SKM-1 treated with dmso at 0.1 percent for 144 hours (cell line): ENCODE data around the gene TBL1Y.
"Not testable (repeated sequence)": the region's sequence is repeated elsewhere in the genome, so short reads cannot be mapped to it uniquely, and the experiment has no call there.

Experiments
- DNase-seq: peaks from one replicate; lab custom pipeline; 2025; ENCODE audit not compliant: unreplicated experiment; lab: John Stamatoyannopoulos, UW

The TBL1Y gene

DNA sequence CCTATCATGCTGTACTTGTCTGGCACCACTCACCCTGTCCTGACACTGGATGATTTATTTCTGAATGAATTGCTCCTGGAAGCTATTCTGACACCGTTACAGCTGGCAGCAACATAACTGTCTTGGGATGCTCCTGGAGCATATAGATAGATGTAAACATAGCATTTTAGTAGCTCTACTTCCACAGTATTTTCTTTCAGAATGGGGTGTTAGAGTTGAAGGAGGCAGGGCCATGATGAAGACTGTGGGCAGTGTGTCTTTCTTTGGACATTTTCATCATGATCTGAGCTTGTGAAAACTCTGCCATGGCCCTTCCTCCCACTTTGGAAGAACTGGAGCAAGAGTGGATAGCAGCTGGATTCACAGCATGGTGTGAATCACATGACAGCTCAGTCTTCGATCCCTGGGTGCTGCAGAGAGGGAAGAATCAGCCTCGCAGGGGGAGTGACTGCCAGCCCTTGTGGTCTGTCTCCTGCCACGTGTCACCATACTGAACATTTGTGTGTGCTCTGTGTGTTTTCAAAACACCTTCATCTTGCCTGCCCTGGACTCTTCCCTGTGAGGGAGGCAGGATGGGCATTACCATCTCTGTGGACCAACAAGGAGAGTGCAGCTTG, 61.9 kb downstream of the TBL1Y start:
- no peak for DNase-seq

- no peak for DNase-seq
These were observed 64.5 kb downstream of the TBL1Y start for GRCh38 chrY:6974971-6975370.

- DNase-seq: no peak
These were observed 67.3 kb downstream of the TBL1Y start for GRCh38 chrY:6977783-6978182.

DNA sequence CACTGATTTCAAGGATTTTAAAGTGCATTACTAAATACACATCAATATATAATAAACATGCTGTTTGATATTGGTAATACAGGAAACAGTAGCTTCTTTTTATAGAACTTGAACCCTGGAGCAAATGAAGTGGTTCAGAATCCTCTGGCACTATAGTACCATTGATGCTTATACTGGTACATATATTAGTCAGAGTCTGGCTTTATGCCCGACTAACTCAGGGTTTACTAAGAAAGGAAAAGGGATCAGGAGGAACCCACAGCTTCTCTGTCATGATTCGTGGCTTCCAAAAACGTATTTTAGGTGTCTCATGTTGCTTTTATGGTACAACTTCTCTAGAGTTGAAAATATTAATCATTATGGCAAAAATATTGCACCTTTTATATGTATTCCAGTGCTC, 72.7 kb downstream of the TBL1Y start:
- DNase-seq: no peak

GRCh38 chrY:6987811-6988210, 77.3 kb downstream of the TBL1Y start:
- DNase-seq: no peak

- DNase-seq: peak; percentile 47
These were observed 79.6 kb downstream of the TBL1Y start for GRCh38 chrY:6989886-6990620.

DNA sequence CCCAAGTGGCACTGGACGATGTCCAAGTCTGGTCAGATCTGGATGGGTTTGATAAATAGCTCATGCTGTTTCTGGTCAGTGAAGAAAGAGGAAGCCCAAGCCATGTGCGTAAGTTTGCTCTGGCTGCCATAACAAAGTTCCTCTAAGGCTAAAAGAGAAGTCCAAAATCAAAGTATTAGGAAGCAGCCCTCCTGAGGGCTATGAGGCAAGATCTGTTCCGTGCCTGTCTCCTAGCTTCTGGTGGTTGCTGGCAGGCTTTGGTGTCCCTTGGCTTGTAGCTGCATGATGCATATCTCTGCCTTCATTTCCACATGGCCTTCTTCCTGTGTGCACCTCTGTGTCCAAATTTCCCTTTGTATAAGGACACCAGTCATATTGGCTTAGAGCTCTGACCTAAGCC, 81.5 kb downstream of the TBL1Y start:
- DNase-seq: peak; percentile 53

DNA sequence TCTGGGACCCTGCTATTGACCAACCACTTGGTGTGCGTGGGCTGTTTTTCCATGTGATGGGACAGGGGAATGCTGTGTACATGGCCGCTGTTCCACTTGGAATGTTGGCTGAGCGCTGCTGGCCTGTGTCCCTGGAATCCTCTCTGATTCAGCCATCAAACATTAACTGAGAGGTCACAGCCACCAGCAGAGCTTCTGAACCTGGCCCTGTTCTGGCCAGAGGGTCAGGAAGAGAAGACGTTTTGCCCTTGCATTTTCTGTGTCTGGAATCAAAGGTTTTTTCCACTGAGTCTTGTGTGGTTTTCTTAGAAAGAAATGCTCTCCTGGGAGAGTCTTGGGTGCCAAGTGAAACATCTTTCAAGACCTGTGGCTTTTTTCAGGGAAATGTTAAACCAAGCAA, 85.5 kb downstream of the TBL1Y start:
- DNase-seq: no peak

DNA sequence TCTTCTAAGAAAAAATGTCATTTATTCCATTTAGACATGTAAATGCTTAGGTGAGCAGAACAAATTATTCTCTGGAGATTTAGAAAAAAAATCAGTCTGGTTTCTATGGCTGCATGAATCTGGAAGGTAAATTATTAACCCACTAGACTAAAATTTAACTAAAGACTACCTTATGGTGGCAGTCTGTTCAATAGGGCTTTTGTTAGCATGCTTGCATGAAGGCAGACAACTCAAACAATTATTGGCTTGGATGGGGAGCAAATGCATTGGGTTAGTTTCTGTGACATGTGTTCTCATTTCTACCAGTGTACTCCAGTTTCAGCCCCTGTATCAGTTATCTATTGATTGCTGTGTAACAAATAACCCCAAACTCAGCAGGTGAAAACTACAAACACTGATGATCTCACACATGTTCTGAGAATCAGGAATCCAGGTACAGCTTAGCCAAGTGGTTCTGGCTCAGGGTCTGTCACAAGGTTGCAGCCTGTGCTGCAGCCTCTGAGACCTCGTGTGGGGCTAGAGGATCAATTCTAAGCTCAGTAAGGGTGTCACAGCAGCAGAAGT, 87.1 kb downstream of the TBL1Y start:
- no peak for DNase-seq

- DNase-seq: no peak
These were observed 89.4 kb downstream of the TBL1Y start for GRCh38 chrY:6999905-7000304.

- peak; percentile 2 for DNase-seq
These were observed 92.1 kb downstream of the TBL1Y start for GRCh38 chrY:7002581-7002980.

- DNase-seq: no peak
These were observed 97.4 kb downstream of the TBL1Y start for GRCh38 chrY:7007911-7008310.

DNA sequence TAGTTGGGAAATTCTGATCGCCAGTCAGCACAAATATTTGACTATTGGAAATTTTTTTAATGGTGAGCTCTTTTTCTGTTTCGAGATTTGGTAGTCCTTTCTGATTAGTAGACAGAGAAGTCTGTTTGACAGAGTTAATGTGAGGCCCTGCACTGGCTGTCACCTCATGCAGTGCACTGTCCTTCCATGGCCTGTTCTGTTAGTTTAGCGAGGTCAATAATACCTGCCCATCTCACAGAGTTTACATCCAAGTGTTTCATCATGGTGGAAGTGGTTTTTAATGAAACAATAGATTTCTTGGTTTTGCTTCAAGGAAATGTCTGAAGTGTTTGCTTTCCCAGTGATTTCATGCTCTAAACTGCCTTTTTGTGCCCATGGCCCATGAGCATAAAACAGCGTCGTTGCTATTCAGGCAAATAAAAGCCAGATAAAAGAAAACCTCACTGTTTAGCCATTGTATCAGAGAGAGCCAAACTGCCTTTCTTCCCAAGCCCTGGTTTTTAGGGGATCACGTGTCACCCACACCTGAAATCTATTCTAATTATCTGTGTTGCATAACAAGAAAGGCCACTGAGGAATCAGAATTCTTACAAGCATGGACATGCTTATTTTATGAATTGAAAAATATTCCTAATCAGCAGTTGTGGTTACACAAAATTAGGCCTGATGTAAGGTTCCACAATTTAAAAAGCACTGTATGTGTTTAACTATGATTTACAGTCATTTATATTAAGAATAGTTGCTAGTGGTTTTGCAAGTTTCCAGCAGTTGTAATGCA, 98.3 kb downstream of the TBL1Y start:
- DNase-seq: no peak

DNA sequence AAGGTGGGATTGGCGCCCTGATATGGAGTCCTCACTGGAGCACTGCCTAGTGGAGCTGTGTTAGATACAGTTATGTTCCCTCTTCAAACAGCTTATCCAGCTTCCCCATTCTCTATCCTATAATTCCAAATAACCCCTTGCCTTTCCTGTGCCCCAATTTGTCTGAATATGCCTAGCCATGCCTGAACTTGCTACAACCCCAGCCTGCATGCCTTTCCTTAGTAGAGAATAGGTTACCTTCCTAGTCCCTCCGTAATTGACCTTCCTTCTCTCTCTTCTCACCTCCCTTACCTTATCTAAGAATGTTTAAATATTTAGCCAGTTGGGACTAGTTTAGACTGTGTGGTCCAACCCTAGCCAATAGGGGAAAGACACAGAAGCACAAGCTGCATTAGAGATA, 102.6 kb downstream of the TBL1Y start:
- DNase-seq: no peak

DNA sequence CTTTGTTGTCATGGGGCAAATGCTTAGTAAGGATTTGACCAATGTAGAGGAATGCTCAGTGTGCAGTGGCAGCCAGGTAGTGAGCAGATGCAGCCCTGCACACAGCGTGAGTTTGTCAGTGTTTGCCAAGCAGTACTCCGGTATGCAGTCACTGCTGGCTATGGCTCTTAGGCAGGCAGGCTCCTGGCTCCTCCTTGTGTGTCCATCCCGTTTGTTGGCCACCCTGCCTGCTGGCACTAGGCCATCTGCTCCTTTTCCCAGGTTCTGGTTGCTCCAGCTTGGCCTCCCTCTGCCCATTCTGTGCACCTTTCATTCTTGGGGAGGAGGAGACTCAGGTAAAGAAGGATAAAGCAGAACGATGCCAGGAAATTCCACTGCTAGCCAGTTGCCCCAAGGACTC, 106.0 kb downstream of the TBL1Y start:
- no peak for DNase-seq

- no peak for DNase-seq
These were observed 107.0 kb downstream of the TBL1Y start for GRCh38 chrY:7017244-7018080.

GRCh38 chrY:7039037-7039436, 128.5 kb downstream of the TBL1Y start:
- no peak for DNase-seq

- DNase-seq: no peak
These were observed 130.2 kb downstream of the TBL1Y start for GRCh38 chrY:7040662-7041061.

- no peak for DNase-seq
These were observed 131.5 kb downstream of the TBL1Y start for GRCh38 chrY:7041983-7042382.

DNA sequence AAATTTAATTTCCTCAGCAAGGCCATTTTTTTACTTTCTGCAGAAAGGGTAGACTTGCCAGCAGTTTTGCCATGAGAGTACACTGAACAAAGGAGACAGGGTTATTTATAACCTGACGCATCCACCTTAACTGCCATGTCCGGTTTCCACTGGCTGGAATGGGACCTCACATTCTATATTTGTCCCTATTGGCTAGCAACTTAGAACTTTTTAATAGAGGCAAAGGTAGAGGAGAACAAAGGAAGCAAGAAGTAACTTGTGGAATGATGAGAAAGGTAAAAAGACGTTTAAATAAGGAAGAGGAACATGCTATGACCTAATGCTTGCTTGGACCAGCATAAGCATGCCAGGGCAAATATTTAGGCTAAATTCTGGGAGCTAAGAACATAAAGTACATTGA, 142.0 kb downstream of the TBL1Y start:
- DNase-seq: not testable (repeated sequence)

GRCh38 chrY:7056886-7057285, 146.4 kb downstream of the TBL1Y start:
- no peak for DNase-seq
